GM23248 (cell line): ENCODE measurements around the gene RASSF1. TPM values are rescaled to one million over a fixed set of nuclear protein-coding genes. Genes with fewer than 3 reads are reported as not detected.

Experiments used
- DNase-seq: peaks from one replicate; pipeline ENCODE4 v3.0.0-alpha.2; 2015
- H2AFZ ChIP-seq: fragments of 200-600 bp; sonication (generic); 2 replicates; pipeline ENCODE4 v1.6.1; 2016; ENCODE audit warnings: antibody characterized with exemption
- H3F3A ChIP-seq: fragments of 200-600 bp; sonication (generic); 2 replicates; pipeline ENCODE4 v1.6.1; 2016; ENCODE audit warnings: mild to moderate bottlenecking, antibody characterized with exemption, mixed run types; ENCODE audit not compliant: insufficient read depth
- H3K27ac ChIP-seq: fragments of 200-600 bp; sonication (generic); 2 replicates; pipeline ENCODE4 v1.5.1; 2016; ENCODE audit warnings: mild to moderate bottlenecking
- H3K27me3 ChIP-seq: fragments of 200-600 bp; sonication (generic); replicated peaks from 2 replicates; pipeline ENCODE4 v1.6.1; 2016; ENCODE audit warnings: mild to moderate bottlenecking; ENCODE audit not compliant: insufficient read depth
- H3K36me3 ChIP-seq: fragments of 200-600 bp; sonication (generic); 2 replicates; pipeline ENCODE4 v1.6.1; 2016; ENCODE audit warnings: low read depth, mild to moderate bottlenecking
- H3K4me1 ChIP-seq: fragments of 200-600 bp; sonication (generic); 2 replicates; pipeline ENCODE4 v1.6.1; 2016; ENCODE audit warnings: mild to moderate bottlenecking; ENCODE audit not compliant: insufficient read depth
- H3K4me2 ChIP-seq: fragments of 200-600 bp; sonication (generic); one replicate; pipeline ENCODE4 v1.6.1; 2016; ENCODE audit warnings: mild to moderate bottlenecking; ENCODE audit not compliant: unreplicated experiment
- H3K4me3 ChIP-seq: fragments of 200-600 bp; sonication (generic); 2 replicates; pipeline ENCODE4 v1.5.1; 2016; ENCODE audit warnings: mild to moderate bottlenecking
- H3K79me2 ChIP-seq: fragments of 200-600 bp; sonication (generic); 2 replicates; pipeline ENCODE4 v1.6.1; 2016; ENCODE audit warnings: mild to moderate bottlenecking; ENCODE audit not compliant: insufficient read depth
- H3K9ac ChIP-seq: fragments of 200-600 bp; sonication (generic); 2 replicates; pipeline ENCODE4 v1.6.1; 2016; ENCODE audit warnings: mild to moderate bottlenecking
- H3K9me2 ChIP-seq: fragments of 200-600 bp; sonication (generic); 2 replicates; pipeline ENCODE4 v1.6.1; 2016; ENCODE audit warnings: mixed run types, mild to moderate bottlenecking, moderate library complexity; ENCODE audit not compliant: insufficient read depth
- H3K9me3 ChIP-seq: fragments of 200-600 bp; sonication (generic); one replicate; pipeline ENCODE4 v1.6.1; 2017; ENCODE audit warnings: low read depth
- H4K20me1 ChIP-seq: fragments of 200-600 bp; sonication (generic); 2 replicates; pipeline ENCODE4 v1.6.0; 2016; ENCODE audit not compliant: insufficient read depth
- EZH2 ChIP-seq: fragments of 200-600 bp; sonication (generic); IDR thresholded peaks from 2 replicates; pipeline ENCODE4 v1.6.1; 2018; ENCODE audit warnings: antibody characterized with exemption, mild to moderate bottlenecking; ENCODE audit not compliant: insufficient read depth, poor library complexity, severe bottlenecking
- EZH2phosphoT487 ChIP-seq: fragments of 200-600 bp; sonication (generic); IDR thresholded peaks from 2 replicates; pipeline ENCODE4 v1.6.1; 2018; ENCODE audit warnings: antibody characterized with exemption, moderate library complexity, mild to moderate bottlenecking, low read depth; ENCODE audit not compliant: insufficient read depth
- WGBS, 2 experiments: methylation state at CpG; one replicate each; pipeline ENCODE4 v1.1.6; 2015 to 2017; ENCODE audit warnings: low lambda C conversion rate in 2 of 2, low coverage in 1 of 2; ENCODE audit errors: missing lambda C conversion rate in 2 of 2; 5-methylcytosine and 5-hydroxymethylcytosine counted together
- in situ Hi-C: fragments of 300-500 bp; cut with MboI; formaldehyde crosslinking; loops from 2 replicates; pipeline ENCODE4 v1.15.0; 2020
- polyA plus RNA-seq: library from polyadenylated mRNA; unstranded; fragments of >200 nt; fragmentation: Nextera tagmentation; extraction: Ambion mirVana; gene quantifications from 2 replicates; pipeline ENCODE4 v1.2.1, GENCODE V29; 2016
- total RNA-seq: library from RNA; depleted of rRNA; stranded (reverse); fragments of >200 nt; shearing (Covaris generic); gene quantifications from 2 replicates; pipeline ENCODE4 v1.2.3, GENCODE V29; 2014

The RASSF1 gene
- total and polyA plus RNA-seq, 2 experiments from 2014 or later = 56.4 to 57.5 TPM

GRCh38 chr3:50385754-50386153 is 45.1 kb upstream of the RASSF1 start:
- H3K4me3 ChIP-seq = no peak overlapping the region
- H3F3A ChIP-seq = no peaks in the 10 kb centered on the region
- no peak overlapping the region for H2AFZ ChIP-seq
- no peaks in the 10 kb centered on the region for H3K9me3 ChIP-seq
- in situ Hi-C loops = no loop called here
- no peak for DNase-seq
- H3K9ac ChIP-seq = no peak overlapping the region
- H3K79me2 ChIP-seq = no peaks in the 10 kb centered on the region
- WGBS, 2 experiments = 83 to 86% methylated on average over 12 to 13 of the region's 13 CpGs
- H3K9me2 ChIP-seq = no peaks in the 10 kb centered on the region
- no peaks in the 10 kb centered on the region for H3K4me1 ChIP-seq
- no peak overlapping the region for H3K27ac ChIP-seq
- peaks cover 22% of the 10 kb centered on the region for H3K27me3 ChIP-seq
- TF ChIP-seq EZH2 = no peak
- TF ChIP-seq EZH2phosphoT487 = no peak
- H3K36me3 ChIP-seq = no peaks in the 10 kb centered on the region
- no peaks in the 10 kb centered on the region for H4K20me1 ChIP-seq
- no peak overlapping the region for H3K4me2 ChIP-seq

GRCh38 chr3:50383750-50384149 is 43.1 kb upstream of the RASSF1 start:
- Histone ChIP-seq H3K27me3 (peaks cover 22% of the 10 kb centered on the region), H2AFZ (no peak overlapping the region), H3K9ac (no peak overlapping the region), H3K4me1 (no peaks in the 10 kb centered on the region), H3K27ac (no peak overlapping the region), H3K9me3 (no peaks in the 10 kb centered on the region), H4K20me1 (no peaks in the 10 kb centered on the region), H3K36me3 (no peaks in the 10 kb centered on the region), H3K4me2 (no peak overlapping the region), H3K4me3 (no peak overlapping the region), H3K9me2 (no peaks in the 10 kb centered on the region), H3F3A (no peaks in the 10 kb centered on the region), H3K79me2 (no peaks in the 10 kb centered on the region)
- no peak for TF ChIP-seq EZH2
- TF ChIP-seq EZH2phosphoT487 = no peak
- WGBS, 2 experiments = 77 to 81% methylated on average over 6 of the region's 6 CpGs
- in situ Hi-C loops = no loop called here
- DNase-seq = no peak

- in situ Hi-C loops = no loop called here
- no peaks in the 10 kb centered on the region for H4K20me1 ChIP-seq
- H3K79me2 ChIP-seq = no peaks in the 10 kb centered on the region
- 69 to 75% methylated on average over 12 of the region's 12 CpGs for WGBS, 2 experiments
- H3K27ac ChIP-seq = no peak overlapping the region
- DNase-seq = no peak
- H3K4me1 ChIP-seq = no peaks in the 10 kb centered on the region
- peaks cover 12% of the 10 kb centered on the region for H3K27me3 ChIP-seq
- H3K9ac ChIP-seq = no peak overlapping the region
- no peaks in the 10 kb centered on the region for H3K36me3 ChIP-seq
- H3F3A ChIP-seq = no peaks in the 10 kb centered on the region
- no peak overlapping the region for H2AFZ ChIP-seq
- TF ChIP-seq EZH2phosphoT487 = no peak
- TF ChIP-seq EZH2 = no peak
- H3K4me2 ChIP-seq = no peak overlapping the region
- no peaks in the 10 kb centered on the region for H3K9me3 ChIP-seq
- no peak overlapping the region for H3K4me3 ChIP-seq
- no peaks in the 10 kb centered on the region for H3K9me2 ChIP-seq
Measured at GRCh38 chr3:50382722-50383121, 42.1 kb upstream of the RASSF1 start.

- 26 to 34% methylated on average over 4 of the region's 4 CpGs for WGBS, 2 experiments
- no peaks in the 10 kb centered on the region for H3F3A ChIP-seq
Measured at GRCh38 chr3:50381383-50381782, 40.7 kb upstream of the RASSF1 start.

More at GRCh38 chr3:50381383-50381782, 40.7 kb upstream of the RASSF1 start:
- Histone ChIP-seq H3K4me2 (no peak overlapping the region), H3K79me2 (no peaks in the 10 kb centered on the region), H3K9me3 (no peaks in the 10 kb centered on the region), H4K20me1 (no peaks in the 10 kb centered on the region), H3K9ac (no peak overlapping the region), H3K4me1 (no peaks in the 10 kb centered on the region), H3K27ac (no peak overlapping the region), H3K27me3 (peaks cover 6% of the 10 kb centered on the region), H3K4me3 (no peak overlapping the region), H2AFZ (no peak overlapping the region), H3K36me3 (no peaks in the 10 kb centered on the region), H3K9me2 (no peaks in the 10 kb centered on the region)
- no peak for DNase-seq
- TF ChIP-seq EZH2phosphoT487 (no peak), EZH2 (no peak)
- in situ Hi-C loops = no loop called here
